ENCODE data around the gene SIGLEC7.

The SIGLEC7 gene

GRCh38 chr19:51119611-51120010 lies 22.5 kb upstream of the SIGLEC7 start:
- no peak for DNase-seq

GRCh38 chr19:51120160-51120559 lies 21.9 kb upstream of the SIGLEC7 start:
- no peak for DNase-seq

DNA sequence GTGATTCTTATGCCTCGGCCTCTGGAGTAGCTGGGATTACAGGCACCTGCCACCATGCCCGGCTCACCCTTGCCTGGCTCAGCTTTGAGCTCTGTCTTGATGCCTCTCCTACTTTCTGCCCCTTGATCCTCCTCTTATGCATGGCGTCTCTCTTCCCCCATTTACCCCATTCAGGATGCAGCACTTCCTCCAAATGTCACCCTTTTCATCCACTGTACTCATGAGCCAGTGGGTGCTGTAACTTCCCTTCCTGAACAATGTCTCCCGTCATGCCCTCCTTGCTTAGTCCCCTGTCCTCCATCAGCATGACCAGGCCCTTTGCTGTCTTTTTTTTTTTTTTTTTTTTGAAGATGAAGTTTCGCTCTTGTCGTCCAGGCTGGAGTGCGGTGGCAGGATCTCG lies 20.8 kb upstream of the SIGLEC7 start:
- DNase-seq: no peak

DNA sequence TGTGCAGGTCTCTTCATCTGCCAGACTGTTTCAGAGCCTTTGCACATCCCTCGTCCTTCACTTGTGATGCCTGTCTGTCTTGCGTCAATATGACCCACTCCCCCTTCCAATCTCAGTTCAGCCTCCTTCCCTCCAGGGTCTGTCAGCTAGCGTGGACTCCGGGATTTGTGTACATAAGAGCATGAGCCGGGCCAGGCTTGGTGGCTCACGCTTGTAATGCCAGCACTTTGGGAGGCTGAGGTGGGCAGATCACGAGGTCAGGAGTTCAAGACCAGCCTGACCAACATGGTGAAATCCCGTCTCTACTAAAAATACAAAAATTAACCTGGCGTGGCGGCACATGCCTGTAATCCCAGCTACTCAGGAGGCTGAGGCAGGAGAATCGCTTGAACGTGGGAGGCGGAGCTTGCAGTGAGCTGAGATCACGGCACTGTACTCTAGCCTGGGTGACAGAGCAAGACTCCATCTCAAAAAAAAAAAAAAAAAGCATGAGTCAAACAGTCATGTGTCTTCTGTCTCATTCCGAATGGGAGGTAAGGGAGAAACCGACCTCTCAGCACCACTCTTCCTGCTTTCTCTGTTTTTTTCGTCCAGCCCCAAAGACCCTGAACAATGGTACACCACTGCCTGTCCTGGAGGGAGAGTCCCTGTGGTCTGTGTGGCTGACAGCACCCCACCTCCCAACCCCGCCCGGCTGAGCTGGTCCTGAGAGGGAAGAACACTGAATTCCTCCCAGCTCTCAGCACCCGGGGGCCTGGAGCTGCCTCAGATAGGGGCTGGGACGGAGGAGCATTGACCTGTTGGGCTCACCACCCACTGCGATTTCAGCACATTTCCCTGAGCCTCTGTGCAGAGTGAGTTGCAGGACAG lies 19.8 kb upstream of the SIGLEC7 start:
- DNase-seq: no peak

GRCh38 chr19:51123381-51123800 lies 18.7 kb upstream of the SIGLEC7 start:
- DNase-seq: peak; percentile 8

DNA sequence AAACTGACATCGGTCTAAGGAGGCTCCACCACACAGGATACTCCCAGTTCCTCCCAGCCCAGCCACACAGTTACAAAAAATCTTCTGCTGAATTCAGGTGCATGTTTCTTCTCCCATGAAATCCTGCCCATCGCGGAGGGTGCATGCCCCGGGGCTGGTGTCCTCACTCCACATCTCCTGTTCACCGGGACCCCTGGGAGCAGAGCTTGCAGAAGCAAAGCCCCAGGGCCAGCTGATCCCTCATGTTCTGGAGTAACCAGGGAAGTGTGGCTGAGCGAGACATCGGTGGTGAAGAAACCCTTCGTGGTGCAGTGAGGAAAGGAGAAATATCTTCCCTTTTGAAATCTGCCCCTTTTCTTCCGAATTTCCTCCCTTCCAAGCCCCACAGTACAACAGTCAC lies 18.3 kb upstream of the SIGLEC7 start:
- no peak for DNase-seq

DNA sequence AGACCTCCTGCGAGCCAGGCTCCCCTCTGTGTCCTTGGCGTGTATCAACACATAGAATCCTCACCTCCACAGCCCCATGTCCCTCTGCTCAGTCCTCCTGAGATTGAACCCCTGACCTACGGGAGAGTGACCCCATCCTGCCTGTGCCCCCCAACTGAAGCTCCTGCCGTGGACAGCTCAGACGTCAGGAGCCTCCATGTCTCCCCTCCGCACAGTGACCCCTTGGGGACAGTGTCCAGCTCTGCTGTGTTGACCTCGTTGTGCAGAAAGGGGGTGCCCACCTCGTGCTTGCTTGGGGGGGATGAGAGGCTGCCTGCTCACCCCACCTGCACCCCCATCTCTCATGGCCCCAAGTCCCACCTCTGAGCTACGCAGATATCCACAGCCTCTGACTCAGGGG lies 17.9 kb upstream of the SIGLEC7 start:
- DNase-seq: no peak

DNA sequence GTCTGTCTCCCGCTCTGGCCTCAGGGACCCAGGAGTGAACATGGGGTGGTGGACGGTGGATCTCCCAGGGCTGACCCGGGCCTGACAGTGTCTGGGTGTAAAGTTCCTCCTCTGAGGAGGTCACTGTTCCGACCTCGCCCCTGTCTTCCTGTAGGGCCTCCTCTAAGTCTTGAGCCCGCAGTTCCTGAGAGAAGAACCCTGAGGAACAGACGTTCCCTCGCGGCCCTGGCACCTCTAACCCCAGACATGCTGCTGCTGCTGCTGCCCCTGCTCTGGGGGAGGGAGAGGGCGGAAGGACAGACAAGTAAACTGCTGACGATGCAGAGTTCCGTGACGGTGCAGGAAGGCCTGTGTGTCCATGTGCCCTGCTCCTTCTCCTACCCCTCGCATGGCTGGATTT lies 17.4 kb upstream of the SIGLEC7 start, which contains the start of gene SIGLEC9:
Gene SIGLEC9 (plus strand): TSS at position 178 of the 400 bp plus-strand sequence. CDS start 69 bp downstream, at position 247.
- DNase-seq: no peak

- DNase-seq: no peak
These were observed 16.6 kb upstream of the SIGLEC7 start for GRCh38 chr19:51125421-51126075.

- DNase-seq: no peak
These were observed 15.1 kb upstream of the SIGLEC7 start for GRCh38 chr19:51127032-51127431.

- DNase-seq: peak; percentile 30
These were observed 14.3 kb upstream of the SIGLEC7 start for GRCh38 chr19:51127755-51128154.

DNA sequence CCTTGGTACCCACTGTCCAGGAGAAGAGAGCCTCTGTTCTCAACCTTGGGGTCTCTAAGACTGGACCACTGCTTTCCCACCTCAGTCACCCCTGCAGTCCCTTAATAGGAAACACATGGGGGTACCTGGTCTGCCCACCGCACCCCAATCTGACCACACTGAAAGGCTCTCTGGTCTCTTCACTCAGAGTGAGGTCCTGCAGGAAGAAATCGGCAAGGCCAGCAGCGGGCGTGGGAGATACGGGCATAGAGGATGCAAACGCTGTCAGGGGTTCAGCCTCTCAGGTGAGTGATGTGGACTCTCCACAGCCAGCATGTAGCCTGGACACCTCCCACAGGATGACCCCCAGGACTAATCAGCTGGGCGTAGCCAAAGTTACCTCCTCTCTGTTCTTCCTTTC lies 13.9 kb upstream of the SIGLEC7 start:
- no peak for DNase-seq

- no peak for DNase-seq
These were observed 12.4 kb upstream of the SIGLEC7 start for GRCh38 chr19:51129716-51130115.

GRCh38 chr19:51131780-51132680 lies 10.1 kb upstream of the SIGLEC7 start:
- DNase-seq: peak; percentile 55

GRCh38 chr19:51135004-51135403 lies 7.1 kb upstream of the SIGLEC7 start:
- no peak for DNase-seq

- DNase-seq: no peak
These were observed 5.9 kb upstream of the SIGLEC7 start for GRCh38 chr19:51135986-51136762.

- DNase-seq: peak; percentile 72
These were observed 5.1 kb upstream of the SIGLEC7 start for GRCh38 chr19:51136851-51137551.

DNA sequence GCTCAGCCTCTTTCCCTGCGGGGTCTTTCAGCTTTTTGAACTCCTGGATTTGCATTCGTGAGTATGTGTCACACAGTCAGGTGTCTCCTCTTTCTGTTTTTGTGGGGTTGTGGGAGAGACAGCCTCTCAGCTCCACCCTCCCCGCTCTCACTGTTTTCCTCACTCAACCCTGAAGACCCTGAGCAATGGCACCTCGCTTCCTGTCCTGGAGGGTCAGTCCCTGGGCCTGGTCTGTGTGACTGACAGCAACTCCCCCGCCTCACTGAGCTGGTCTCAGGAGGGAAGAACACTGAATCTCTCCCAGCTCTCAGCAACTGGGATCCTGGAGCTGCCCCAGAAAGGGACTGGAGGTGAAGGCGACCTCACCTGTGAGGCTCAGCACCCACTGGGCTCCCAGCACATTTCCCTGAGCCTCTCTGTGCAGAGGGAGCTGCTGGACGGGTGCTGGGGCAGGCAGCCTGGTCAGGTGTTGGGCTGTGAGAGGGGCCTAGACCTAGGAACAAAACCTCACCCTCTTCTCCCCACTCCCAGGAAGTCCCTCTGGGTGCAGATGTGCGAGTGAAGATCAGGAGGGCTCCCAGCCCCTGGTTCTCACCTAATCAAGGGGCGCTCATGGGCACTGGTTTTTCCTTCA lies 4.2 kb upstream of the SIGLEC7 start:
- no peak for DNase-seq

DNA sequence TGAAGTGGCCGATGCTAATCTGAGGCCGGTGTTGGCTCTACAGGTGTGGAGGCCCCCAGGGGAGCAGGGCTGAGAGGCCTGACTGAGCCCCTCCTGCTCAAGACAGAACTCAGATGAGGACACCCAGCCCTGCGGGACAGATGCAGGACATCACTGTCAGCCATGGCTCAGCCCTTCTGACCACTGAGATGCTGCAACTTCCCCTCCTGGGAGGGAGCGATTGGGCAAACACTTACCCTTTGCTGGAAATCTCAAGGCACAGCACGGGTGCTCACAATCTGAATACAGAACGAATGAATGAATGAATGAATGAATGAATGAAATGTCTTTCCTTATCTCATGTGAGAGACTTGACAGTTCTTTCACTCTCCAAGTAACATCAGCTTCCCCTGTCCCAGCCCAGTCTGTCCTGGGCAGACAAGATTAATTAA lies 3.5 kb upstream of the SIGLEC7 start:
- peak; percentile 64 for DNase-seq

GRCh38 chr19:51139299-51140014 lies 2.6 kb upstream of the SIGLEC7 start:
- peak; percentile 83 for DNase-seq
